HG02938 (cell line): ENCODE results near the gene BIRC5.

Experiments
- ATAC-seq: cut with Tn5 transposase; IDR thresholded peaks from one replicate; pipeline ENCODE4 v1.9.1; 2021; ENCODE audit warnings: mild to moderate bottlenecking, moderate library complexity; ENCODE audit not compliant: unreplicated experiment

The BIRC5 gene

DNA sequence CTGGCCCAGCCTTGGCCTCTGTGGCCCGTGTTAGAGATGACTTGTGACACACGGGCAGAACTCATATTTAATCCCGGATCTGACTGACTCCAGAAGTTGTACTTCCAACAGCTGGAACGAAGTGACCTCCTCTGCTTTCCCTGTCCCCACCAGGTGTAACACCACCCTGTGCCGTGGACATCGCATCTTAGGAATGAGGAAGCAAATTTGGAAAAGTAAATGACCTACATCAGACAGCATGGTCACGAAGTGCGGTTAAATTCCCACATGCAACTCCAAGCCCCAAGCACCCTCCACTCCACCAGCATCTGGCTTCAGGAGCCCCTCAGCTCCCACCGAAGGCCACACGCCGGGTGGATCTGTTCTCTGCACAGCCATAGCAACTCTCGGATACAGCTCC lies 30.1 kb upstream of the BIRC5 start:
- ATAC-seq, result no peak

DNA sequence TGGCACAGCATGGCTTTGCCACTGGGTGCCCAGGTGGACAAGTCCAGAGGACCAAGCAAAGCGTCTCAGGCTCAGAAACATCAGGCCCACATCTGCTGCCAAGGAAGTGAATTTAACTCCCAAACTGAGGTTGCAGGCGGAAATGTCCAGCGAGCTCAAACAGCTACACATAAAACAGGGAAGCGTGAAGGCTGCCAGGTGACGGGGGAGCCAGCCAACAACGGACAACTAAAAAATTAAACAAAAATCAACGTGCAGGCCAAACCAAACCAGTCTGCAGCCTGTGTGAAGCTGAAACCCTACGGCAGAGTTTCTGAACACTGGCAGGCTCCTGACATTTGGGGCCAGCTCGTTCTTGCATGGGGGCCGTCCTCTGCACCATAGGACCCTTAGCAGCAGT lies 29.7 kb upstream of the BIRC5 start:
- no peak for ATAC-seq

DNA sequence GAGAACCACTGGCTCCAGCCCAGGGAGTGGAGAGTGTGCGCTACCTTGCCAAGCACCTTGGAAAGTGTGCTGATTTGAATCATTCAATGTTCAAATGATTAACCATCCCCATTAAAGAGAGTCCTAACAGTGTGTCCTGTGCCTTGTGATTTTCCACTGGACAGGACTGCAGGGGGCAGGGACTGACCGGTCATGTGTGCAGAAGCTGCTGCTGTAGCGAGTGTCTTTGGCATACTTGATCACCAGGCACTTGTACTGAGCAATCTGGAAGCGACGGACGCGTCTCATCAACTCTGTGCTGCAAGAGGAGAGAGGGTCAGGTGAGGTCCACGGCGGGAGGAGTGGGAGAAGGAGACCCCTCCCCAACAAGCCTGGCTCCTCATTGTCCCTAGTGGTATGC lies 29.2 kb upstream of the BIRC5 start:
- ATAC-seq, result no peak

DNA sequence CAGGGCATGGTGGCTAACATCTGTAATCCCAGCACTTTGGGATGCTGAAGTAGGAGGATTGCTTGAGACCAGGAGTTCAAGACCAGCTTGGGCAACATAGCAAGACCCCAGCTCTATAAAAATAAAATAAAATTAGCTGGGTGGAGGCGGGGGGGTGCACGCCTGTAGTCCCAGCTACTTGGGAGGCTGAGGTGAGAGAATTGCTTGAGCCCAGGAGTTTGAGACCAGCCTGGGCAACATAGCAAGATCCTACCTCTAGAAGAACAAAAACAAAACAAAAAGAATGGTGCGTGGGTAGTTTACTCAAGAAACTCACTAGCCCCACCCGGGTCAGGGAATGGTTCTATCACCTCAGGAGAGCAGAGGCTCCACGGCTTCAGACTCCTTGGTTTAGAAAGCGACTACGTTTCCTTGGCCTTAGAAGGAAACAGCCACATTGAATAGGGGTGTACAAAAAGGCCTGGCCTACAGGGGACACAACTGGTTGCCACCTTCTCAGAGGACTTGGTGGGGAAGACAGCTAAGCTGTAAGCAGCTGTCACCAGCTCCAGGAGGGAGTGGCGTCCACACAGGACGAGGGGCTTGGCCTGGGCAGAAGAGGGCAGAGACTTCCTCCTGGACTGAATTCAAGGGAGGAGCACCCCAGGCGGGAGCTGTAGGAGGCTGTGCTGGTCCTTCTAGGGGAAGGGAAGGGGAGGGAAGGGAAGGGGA lies 27.9 kb upstream of the BIRC5 start:
- no peak for ATAC-seq

DNA sequence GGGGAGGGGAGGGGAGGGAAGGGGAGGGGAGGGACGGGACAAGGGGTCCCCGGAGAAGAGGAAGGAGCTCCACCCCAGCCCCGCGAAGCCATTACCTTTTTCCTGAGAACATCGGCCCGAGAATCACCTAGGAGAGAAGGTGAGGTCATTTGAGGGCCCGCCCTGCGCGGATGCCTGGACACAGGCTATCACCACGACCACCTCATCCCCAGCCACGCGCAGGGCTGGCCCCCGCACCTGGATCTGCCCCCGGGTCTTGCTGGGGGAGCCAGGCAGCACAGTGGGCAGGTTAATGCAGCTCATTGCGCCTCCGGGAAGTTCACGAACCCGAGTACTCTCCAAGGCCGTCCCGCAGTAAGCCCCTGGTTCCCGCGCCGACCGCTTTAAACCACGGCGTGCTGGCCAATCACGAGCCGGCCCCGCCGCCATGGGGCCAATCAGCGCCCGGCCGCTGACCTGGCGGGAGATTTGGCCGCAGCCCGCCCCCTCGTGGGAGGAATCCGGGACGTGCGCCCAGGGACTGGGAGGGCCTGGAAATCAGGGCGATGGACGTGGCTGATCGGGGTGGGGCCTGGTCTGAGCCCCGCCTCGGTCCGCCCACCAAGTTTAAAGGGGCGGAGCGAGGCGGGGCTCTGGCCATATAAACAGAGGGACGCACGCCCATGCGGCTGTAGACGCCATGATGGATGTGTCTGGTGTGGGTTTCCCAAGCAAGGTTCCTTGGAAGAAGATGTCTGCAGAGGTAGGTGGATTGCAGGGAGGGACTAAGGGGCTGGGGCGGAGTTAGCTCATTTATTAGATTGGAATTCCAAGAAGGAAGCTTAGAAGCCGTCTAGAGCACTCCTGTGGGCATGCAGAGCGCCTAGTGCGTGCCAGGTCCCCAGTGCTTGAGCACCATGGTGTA lies 27.1 kb upstream of the BIRC5 start, which contains the start of the genes AFMID and TK1:
TSS of gene AFMID (plus strand) at position 671 of the 904 bp plus-strand sequence. CDS start at position 680, 9 bp downstream.
TSS of gene TK1 (minus strand) at position 361 of the 904 bp plus-strand sequence. CDS start at position 303, 58 bp downstream.
- peak; percentile 84 for ATAC-seq

DNA sequence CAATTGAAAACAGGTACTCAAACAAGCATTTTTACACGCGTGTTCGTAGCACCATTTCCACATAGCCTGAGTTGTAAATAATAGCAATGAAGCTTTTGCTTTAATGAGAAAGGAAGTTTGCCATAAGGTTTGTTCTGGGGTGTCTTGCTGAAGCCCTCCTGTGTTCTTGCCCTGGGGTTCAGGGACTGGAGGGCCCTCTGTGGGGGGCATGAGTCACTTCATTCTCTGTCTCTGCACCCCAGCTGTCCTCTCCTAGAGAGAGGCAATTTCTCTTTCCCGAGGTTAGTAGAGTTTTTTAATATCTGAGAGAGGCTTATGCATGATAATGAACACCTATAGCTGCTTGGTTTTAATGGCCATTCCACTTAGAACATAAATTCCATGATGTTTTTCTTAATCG lies 17.3 kb upstream of the BIRC5 start:
- ATAC-seq, result no peak

DNA sequence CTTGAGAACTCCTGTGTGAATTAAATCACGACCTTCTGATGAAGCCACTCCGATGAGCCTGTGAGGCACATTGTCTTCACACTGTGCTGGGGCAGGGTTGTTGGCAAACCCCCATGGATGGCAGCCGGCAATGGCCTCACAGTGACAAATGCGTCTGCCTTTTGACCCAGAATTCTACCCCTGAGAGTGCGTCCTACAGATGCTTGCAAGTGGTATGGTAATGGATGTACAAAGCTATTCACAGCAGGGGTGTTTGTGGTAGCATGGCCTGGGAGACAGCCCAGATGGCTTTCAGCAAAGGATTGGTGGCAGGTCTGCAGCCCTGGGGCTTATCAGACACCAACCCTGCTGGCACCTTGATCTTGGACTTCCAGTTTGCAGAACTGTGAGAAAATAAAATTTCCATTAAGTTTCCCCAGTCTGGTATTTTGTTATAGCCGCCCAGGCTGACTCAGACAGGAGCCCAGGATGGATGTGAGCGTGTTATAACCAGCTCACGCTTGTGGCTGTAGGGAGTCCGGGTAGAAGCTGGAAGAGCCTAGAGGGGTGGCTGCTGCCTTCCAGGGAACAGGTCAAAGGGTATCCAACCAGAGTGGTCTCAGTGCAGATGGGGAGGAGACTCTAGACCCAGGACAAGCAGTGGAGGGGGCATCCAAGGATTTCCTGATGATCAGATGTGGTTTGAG lies 16.8 kb upstream of the BIRC5 start:
- no peak for ATAC-seq

DNA sequence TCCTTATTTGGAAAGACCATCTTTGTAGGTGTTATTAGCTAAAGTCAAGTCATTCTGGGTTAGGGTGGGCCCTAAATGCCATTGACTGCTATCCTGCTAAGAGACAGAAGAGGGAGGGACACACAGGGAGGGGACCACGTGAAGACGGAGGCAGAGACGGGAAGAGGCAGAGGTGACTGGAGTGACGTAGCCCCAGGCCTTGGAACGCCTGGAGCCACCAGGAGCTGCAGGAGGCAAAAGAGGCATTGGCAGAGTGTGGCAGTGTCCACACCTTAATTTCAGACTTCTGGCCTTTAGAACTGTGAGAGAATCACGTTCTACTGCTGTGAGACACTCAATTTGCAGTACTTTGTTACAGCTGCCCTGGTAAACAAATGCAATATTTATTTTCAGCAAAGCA lies 13.6 kb upstream of the BIRC5 start:
- no peak for ATAC-seq

DNA sequence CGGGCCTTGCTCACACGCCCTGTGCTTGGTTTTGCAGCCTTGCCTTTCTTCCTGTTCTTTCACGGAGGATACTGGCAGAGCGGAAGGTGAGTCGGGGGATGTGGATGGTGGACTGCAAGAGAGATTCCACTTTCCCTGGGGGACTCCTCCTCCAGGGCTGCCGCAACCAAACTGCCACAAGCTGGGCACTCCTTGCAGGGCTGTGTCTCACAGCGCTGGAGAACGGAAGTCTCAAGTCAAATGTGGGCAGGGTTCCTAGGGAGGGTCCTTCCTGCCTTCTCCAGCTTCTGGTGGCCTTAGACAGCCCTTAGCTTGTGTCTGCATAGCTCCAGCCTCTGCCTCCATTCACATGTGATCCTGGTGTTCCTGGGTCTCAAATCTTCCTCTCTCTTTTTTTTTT lies 11.4 kb upstream of the BIRC5 start:
- ATAC-seq, result no peak

DNA sequence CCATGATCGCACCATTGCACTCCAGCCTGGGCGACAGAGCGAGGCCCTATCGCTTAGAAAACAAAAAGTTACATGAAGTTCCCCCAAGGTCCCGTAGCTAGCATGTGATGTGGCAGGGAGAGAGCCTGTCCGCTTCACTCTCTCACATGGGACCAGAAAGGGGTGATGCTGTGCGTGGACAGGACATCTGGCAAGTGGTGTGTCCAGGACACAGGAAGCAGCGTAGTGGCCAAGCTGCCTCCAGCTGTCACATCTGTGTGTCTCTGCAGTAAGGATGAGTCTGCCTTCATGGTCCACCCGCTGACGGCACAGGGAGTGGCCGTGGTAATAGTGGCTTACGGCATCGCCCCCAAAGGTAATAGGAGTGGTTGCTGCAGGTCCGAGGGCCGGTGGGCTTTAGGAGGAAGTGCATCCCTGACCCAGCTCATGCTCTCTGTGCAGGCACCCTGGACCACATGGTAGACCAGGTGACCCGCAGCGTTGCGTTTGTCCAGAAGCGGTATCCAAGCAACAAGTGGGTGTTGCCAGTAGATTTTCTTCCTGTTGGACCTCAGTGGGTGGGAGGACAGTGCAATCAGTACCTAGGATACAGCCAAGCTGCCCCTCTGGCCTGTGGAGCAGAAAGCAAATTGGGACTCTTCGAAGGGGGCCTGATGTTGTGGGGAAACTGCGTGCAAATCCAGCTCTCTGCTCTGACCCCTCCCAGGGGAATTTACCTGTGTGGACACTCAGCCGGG lies 9.5 kb upstream of the BIRC5 start:
- ATAC-seq, result no peak

DNA sequence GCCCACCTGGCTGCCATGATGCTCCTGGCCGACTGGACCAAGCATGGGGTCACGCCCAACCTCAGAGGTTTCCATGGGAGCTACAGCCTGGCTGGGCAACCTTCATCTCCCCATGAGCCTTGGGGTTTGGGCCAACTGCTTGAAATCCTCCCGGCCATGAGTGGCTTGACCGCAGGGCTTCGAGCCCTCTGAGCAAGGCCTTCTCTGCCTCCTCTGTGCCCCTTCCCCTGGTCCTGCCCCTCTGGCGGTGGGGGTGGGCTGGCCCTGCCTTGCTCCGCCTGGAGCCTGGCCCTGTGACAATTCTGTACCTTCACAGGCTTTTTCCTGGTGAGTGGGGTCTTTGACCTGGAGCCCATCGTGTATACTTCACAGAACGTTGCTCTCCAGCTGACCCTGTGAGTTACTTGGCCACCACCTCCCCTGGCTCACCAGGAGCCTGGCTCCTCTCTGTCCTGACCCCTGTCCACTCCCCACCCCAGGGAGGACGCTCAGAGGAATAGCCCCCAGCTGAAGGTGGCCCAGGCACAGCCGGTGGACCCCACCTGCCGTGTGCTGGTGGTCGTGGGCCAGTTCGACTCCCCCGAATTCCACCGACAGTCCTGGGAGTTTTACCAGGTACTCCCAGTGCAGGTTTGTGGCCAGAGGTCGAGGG lies 8.8 kb upstream of the BIRC5 start:
- no peak for ATAC-seq

DNA sequence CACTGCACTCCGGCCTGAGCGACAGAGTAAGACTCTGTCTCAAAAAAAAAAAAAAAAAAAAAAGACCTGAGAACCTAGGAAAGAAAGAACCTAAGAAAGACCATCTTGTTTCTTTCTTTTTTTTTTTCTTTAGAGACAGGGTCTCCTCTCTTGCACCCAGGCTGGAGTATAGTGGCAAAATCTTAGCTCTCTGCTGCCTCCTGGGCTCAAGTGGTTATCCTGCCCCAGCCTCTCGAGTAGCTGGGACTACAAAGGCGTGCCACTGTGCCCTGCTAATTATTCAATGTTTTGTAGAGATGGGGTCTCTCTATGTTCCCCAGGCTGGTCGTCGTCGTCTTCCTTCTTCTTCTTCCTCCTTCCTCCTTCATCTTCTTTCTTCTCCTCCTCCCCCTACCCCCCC lies 7.8 kb upstream of the BIRC5 start:
- no peak for ATAC-seq

DNA sequence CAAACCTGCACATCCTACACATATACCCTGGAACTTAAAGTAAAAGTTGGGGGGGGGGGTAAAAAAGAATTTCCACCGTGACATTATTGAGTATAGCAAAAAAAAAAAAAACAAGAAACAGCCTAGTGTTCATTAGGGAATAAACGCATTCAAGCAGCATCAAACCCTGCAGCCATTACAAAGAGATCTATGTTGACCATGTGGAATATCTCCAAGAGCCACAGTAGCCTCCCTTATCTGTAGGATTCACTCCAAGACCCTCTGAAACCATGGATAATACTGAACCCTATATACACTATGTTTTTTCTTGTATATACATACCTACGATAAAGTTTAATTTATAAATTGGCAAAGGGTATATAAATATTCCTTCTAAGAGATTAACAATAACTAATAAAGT lies 5.6 kb upstream of the BIRC5 start:
- ATAC-seq, result no peak

DNA sequence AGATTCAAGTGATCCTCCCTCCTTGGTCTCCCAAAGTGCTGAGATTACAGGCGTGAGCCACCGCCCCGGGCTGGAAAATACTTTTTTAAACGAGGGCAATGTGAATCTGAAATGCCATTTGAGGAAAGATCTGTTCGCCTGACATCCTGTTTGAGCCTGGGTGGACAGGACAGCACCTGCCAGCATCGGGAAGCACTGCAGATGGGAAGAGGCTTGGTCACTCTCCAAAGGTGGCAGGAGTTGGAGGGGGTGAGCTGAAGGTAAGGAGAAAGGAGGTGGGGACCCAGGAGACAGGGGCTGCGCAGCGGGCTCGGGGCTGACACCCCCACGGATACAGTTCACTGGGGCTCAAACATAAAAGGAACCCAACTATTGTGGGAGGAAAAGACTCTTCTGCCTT lies 3.9 kb upstream of the BIRC5 start:
- no peak for ATAC-seq

DNA sequence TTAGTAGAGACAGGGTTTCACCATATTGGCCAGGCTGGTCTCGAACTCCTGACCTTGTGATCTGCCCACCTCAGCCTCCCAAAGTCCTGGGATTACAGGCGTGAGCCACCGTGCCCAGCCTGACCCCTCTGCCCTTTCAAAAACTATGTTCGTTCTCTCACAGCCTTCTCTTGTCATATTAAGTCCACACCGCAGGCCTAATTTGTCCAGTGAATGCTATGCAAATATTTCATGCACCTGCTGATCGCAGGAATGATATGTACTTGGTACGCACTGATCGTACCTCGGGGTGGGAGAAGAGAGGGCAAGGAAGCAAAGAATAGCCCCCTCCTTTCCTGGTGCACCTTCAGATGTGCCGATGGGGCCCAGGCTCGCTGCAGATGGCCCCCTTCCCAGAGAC lies 3.0 kb upstream of the BIRC5 start:
- ATAC-seq, result no peak

DNA sequence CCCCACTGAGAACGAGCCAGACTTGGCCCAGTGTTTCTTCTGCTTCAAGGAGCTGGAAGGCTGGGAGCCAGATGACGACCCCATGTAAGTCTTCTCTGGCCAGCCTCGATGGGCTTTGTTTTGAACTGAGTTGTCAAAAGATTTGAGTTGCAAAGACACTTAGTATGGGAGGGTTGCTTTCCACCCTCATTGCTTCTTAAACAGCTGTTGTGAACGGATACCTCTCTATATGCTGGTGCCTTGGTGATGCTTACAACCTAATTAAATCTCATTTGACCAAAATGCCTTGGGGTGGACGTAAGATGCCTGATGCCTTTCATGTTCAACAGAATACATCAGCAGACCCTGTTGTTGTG lies 631 bp downstream of the BIRC5 start:
- ATAC-seq, result no peak

DNA sequence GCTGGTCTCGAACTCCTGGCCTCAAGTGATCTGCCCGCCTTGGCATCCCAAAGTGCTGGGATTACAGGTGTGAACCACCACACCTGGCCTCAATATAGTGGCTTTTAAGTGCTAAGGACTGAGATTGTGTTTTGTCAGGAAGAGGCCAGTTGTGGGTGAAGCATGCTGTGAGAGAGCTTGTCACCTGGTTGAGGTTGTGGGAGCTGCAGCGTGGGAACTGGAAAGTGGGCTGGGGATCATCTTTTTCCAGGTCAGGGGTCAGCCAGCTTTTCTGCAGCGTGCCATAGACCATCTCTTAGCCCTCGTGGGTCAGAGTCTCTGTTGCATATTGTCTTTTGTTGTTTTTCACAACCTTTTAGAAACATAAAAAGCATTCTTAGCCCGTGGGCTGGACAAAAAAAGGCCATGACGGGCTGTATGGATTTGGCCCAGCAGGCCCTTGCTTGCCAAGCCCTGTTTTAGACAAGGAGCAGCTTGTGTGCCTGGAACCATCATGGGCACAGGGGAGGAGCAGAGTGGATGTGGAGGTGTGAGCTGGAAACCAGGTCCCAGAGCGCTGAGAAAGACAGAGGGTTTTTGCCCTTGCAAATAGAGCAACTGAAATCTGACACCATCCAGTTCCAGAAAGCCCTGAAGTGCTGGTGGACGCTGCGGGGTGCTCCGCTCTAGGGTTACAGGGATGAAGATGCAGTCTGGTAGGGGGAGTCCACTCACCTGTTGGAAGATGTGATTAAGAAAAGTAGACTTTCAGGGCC lies 5.5 kb downstream of the BIRC5 start:
- no peak for ATAC-seq

DNA sequence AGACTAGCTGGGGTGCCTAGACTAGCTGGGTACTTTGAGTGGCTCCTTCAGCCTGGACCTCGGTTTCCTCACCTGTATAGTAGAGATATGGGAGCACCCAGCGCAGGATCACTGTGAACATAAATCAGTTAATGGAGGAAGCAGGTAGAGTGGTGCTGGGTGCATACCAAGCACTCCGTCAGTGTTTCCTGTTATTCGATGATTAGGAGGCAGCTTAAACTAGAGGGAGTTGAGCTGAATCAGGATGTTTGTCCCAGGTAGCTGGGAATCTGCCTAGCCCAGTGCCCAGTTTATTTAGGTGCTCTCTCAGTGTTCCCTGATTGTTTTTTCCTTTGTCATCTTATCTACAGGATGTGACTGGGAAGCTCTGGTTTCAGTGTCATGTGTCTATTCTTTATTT lies 9.0 kb downstream of the BIRC5 start:
- ATAC-seq, result no peak

DNA sequence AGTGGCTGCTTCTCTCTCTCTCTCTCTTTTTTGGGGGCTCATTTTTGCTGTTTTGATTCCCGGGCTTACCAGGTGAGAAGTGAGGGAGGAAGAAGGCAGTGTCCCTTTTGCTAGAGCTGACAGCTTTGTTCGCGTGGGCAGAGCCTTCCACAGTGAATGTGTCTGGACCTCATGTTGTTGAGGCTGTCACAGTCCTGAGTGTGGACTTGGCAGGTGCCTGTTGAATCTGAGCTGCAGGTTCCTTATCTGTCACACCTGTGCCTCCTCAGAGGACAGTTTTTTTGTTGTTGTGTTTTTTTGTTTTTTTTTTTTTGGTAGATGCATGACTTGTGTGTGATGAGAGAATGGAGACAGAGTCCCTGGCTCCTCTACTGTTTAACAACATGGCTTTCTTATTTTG lies 9.7 kb downstream of the BIRC5 start:
- ATAC-seq, result no peak
